NCI-H1105 (cell line): ENCODE measurements around the gene FYTTD1.

Experiments used
- DNase-seq: peaks from one replicate; lab custom pipeline; 2025; lab: John Stamatoyannopoulos, UW

Gene FYTTD1

DNA sequence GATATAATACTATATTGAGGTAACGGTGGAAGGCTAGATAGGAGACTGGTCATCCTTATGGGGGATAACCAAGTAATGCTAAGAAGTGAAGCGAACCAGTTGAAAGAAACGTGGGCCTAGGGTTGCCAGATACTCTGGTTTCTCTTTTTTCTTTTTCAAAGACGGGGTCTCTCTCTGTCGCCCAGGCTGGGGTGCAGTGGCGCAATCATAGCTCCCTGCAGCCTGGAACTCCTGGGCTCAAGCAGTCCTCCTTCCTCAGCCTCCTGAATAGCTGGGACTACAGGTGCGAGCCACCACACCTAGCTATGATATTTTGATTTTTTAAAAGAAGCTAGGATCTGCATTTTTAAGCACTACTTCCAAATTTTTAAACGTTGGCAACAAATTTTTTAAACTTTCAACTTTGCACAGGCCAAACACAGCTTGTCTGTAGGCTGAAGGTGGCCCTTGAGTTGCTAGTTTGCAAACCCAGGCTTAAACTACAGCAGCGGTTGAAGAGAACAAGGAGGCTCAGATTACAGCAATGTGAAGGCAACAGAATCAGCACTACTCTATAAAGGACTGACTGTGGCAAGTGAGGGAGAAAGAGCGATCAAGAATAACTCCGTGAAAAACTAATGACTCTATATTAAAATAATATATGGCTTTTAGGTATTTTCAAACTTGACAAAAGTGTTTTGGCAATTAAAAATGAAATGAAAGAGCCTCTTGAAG is 11.8 kb upstream of the FYTTD1 start:
- DNase-seq: no peak

DNA sequence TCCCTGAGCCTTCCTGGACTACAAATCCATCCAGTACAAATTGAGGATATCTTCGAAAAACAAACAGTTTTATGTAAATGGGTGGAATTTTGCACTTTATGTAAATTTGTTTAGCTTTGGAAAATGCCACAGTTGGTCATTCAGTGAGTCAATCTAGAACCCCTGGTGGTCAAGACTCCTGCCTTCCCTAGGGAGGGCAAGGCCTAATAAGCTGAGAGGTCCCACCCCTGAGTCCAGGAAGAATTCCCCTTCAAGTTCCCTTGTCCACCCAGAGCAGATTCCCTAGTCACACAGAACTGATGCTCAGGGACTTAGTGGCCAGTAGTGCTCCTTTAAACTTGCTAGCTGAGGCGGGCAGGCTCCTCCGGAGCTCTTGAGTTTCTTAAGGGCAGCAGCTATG is 6.9 kb upstream of the FYTTD1 start:
- no peak for DNase-seq

DNA sequence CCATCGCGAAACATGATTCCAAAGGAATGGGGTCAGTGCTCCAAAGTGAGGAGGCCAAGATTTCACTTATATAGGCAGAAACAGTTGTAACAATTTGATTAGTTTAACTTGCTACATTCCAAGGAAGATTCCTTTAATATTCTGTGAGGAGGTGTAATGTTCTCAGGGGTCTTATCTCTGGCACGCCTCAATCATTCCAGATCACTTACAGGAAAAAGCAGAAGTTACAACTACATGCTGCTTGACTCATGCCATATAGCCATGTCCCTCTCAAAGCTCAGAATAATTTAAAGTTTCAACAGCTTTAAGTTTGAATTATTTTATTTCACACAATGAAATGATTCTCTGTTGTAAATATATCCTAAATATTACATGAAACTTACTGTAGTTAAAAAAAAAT is 3.5 kb upstream of the FYTTD1 start:
- no peak for DNase-seq

DNA sequence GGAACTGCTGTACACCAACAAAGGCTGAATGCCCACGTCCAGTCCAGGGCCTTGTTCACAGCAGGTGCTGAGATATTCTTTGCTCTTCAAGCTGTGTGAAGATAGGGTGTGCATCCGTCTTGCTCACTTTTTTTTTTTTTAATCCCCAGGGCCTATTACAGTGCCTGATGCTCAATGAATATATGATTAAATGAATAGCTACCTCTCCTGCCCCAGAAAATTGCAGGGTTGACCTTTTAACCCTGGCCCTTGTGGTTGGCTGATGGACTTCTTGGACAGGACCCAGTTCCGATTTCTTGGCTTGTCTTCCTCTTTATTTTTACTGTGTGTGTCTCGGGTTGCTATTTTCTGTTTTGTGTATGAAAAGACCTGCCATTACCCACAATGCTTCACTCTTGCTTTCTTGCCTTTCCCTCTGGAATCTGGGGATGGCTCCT is 2.9 kb upstream of the FYTTD1 start:
- no peak for DNase-seq

DNA sequence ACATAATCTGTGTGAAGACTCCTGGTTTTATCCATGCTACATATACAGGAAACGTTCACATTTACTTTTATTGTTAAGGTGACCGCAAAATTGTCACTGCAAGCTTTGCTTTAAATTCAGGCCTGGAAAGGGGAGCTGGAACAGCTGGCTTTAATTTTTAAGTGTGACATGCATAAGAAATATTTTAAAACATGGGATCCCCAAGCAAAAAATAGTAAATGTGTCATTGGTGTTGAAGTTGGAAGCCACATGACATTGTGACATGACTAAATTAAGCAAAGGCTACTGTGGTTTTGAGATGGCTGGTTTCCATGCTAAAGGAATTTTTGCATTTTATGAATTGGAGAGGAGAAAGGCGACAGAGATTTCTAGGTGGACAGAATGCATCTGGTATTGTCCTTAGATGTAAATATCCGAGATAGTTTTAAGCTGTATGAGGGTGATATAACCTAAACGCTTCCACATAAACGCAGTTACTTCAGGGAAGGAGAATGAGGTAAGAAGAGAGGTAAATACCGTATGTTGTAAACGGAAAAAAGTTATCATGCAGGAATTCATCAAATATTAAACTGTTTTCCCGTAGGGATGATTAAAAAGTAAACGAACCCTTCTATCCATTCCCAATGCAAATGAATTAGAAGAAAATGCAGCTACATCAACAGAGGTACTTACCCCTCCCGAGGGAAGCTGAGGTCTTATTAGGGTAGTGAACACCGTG is 927 bp upstream of the FYTTD1 start:
- DNase-seq: no peak

DNA sequence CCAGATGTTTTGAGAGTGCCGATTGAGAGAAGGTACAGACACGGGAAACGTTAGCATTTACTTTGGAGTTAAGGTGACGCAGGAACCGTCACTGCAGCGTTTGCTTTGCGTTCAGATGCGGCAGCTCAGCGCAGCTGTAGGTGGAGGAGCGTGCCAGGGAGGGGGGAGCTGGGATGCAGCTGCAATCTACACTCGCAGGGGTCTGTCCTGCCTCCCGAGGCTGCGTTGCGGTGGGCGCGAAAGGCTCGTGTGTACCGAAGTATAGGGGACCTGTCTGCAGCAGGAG is 425 bp upstream of the FYTTD1 start:
- DNase-seq: peak; percentile 86

DNA sequence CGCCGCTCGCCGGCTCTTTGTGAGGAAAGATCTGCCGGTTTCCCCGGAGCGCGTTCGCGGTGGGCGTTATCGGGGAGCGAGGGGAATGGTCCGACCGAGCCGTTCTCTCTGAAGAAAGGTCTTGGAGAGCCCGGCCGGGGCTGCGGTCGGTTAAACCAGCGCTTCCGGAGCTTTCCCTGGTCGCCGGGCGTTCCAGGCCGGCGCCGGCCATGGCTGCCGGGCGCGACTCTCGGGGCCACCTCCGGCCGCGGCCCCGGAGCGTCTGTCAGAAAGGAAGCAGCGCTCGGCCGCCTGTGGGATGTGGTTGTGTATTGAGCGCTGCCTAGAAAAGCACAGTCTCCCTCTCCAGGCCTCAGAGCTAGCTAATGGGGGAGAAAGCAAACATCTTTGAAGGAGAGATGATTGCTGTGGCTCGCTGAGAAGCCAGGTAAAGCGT is 731 bp downstream of the FYTTD1 start:
- DNase-seq: peak; percentile 52

DNA sequence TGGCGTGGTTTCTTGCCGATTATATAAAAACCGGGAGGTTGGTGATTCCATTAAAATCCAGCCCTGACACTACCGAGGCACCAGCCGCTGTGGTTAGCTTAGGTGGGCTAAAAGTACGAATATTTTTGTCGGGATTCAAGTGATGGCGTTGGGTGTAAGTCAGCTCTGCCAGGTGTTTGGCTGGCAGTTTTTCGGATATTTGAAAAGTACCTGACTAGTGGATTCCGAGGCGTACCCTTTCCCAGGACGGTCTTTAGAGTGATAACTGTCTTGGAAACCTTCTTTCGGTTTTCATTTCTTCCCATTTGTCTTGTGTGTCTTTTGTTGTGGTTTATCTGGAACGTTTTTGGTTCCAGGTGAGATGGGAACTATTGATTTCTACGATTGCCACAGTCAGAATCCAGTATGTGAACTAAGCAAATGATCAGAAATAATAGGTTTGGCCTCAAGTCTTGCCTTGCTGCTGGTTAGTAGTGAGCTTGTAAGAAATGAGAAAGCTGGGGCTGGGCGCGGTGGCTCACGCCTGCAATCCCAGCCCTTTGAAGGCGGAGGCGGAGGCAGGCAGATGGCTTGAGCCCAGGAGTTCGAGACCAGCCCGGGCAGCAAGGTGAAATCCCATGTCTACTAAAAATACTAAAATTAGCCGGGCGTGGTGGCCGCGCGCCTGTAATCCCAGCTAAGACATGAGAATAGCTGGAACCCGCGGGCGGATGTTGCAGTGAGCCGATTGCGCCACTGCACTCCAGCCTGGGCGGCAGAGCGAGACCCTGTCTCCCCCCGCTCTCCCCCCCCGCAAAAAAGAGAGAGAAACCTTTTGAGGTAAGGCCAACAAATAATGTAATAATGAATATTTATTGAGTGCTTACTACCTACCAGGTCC is 1.4 kb downstream of the FYTTD1 start:
- DNase-seq: no peak

DNA sequence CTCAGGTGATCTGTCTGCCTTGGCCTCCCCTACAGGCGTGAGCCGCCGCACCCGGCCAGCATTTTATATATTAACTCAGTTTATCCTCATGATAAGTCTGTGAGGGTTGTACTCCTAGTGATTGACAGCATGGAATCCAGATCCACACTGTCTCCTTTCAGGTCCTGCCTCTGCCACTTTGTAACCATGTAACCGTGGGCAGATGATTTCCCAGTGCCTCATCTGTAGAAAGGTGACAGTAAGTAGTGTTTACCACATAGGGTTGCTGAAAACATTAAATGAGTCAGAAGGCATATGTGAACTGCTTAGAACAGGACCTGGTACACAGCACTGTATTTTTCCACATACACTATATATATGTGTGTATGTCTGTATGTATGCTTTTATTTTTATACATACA is 2.4 kb downstream of the FYTTD1 start:
- no peak for DNase-seq

DNA sequence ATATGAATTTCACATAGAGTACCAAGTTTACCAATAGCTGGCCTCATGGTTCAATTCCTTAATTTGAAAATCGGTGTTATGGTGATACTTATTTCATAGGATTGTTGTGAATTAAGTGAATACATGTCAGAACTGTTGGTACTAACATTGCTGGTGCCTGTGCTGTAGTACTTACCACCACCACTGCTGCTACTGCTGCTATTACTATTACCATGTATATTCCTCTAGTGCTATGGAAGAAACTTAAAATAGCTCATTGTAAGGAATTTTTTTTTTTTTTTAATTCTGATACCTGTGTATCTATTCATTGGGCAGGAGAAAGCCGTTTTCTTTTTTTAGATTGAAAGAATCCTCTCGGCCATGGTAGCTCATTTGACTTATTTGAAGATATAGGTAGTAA is 3.6 kb downstream of the FYTTD1 start:
- no peak for DNase-seq

DNA sequence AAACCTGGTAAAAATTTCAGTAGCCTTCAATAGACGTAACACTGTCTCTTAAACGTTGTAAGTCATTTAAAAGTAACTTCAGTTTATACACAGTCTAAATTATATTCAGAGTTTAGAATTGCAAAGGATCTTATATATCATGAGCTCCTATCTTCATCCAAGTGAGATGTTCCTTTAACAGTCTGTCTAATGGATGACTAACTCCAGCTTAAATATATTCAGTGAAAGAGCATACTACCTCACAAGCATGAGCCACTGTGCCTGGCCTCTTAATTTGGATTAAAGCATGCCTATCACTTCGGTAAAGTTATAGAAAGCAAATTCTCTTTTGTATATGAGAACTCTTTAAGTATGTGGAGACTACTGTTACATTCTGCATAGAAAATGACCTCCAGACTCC is 7.0 kb downstream of the FYTTD1 start:
- no peak for DNase-seq

DNA sequence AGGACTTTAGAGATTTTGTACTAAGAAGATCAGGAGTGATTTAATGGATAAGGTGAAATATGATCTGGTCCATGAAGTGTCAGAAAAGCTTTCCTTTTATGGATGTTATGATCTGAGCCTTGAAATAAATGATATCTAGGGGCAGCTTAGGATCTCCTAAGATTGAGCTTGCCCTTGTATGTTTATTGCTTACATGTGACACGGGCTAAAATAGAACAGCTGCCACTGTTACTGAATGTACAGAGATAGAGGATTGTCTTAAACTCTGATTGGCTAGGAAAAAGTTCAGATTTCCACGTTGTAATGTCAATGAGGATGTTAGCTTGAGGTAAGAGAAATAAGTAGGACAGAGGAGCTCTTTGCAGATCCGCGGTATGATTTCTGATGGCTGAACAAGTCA is 8.8 kb downstream of the FYTTD1 start:
- DNase-seq: no peak

DNA sequence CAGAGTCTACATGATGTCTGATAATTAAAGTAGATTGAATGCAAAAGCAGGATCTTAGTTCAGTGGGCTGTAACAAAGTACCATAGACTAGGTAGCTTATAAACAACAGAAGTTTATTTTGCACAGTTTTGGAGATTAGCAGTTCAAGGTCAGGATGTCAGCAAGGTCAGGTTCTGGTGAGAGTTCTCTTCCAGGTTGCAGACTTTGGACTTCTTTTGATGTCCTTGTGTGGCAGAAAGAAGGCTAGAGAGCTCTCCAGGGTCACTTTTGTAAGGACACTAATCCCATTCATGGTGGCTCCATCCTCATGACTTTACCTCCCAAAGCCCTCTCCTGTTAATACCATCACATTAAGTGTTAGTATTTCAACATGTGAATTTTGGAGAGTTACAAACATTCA is 12.1 kb downstream of the FYTTD1 start:
- DNase-seq: no peak

DNA sequence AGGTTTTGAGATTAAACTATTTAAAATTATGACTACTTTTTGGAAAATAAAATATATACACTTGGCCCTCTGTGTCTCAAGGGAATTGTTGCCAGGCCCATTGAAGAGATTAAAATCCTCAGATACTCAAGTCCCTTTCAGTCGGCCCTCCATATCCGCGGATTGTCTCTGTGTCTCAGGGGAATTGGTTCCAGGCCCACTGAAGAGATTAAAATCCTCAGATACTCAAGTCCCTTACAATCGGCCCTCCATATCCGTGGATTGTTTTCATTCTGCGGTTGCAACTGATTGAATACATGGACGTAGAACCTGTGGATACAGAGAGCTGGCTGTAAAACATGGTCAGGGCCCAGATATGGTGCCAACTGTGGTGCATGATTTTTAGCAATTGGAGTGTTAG is 25.6 kb downstream of the FYTTD1 start:
- DNase-seq: no peak

DNA sequence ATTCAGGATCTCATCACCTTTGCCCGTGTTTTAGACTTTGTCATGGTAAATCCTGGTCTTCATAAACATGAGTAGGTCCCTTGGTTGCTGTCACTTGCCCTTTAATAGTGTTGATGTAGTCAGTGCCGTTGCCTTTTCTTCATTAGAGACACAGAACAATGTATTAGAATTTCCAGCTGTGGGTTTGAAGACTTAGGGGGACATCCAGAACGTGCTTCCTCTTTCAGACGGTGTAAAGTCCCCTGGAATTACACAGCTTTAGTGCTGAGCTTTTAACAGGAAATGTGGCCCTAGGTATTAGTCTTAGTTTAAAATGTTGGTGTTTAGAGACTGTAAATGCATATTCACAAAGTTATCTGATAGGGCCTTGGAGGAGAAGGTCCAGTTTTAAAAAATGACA is 32.5 kb downstream of the FYTTD1 start:
- no peak for DNase-seq

DNA sequence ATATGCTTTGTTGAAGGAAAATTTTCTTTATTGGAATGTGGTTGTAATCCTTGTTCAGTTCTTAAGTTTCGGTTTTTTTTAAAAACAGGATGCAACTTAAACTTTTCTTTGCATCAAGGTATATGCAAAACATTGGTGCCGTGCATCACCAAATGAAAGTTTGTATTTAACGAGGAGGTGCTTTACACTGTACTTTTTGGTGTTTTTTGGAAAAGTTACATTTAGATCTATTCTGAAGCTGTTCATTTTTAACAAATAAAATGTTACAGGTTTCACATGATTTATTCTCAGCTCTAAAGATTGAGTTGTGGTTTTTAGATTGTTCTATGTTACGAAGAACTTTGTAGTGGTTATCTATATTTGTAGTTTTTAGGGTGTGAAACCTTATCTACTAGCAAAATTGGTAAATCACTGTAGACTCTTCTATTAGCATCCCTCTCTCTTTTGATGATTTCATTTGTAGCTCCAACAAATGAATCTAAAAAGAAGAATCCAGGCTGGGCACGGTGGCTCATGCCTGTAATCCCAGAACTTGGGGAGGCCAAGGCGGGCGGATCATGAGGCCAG is 34.4 kb downstream of the FYTTD1 start:
- DNase-seq: no peak

DNA sequence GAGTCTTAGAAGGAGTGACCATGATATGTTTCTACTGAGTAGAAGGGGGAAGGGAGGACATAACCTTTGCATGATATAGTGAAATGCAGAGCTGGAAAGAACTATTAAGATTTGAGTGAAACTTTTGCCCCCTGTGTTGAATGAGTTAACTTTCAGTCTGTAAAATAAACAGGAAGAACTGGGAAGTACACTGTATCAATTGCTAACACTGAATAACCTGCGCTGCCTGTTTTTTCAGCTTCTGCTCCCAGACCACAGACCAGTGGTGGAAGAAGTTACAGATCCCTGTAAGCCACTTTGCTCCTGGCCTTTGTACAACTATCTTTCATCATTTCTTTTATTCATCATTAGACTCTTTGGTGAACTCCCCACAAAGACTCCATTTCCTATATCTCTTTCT is 37.7 kb downstream of the FYTTD1 start:
- DNase-seq: no peak

DNA sequence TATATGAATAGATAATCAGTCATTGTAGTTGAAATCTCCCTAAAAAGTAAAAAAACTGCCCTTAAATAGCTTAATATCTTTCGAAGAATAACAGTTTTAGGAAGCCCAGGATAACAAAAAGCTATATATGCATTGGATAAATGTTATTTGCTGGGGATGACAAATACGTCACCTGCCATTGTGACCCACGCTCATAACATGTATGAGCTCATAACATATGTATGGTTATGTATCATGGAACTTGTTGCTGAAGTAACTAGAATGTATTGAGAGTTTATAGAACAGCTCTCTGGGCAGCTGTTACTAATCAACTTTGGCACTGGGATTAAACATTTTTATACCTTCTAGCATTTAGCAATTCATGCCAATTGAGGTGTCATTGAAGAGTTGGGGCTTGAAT is 39.6 kb downstream of the FYTTD1 start:
- DNase-seq: no peak

DNA sequence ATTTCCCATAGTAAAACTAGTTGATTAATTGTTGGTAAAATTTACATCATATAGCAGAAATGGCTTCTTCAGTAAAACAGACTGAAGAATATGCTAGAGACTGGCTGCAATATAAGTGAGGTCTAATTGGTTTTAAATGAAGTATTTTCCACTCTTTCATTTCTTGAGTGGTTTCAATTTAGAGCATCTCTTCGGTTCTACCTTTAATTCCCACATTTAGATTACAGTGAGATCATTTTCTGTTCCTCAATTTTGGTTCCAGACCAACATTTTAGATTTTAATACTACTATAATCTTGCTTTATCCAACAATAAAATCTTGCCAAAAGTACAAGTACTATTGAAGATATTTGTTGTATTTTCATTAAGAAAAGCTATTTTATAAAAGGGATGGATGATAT is 40.4 kb downstream of the FYTTD1 start:
- DNase-seq: no peak

DNA sequence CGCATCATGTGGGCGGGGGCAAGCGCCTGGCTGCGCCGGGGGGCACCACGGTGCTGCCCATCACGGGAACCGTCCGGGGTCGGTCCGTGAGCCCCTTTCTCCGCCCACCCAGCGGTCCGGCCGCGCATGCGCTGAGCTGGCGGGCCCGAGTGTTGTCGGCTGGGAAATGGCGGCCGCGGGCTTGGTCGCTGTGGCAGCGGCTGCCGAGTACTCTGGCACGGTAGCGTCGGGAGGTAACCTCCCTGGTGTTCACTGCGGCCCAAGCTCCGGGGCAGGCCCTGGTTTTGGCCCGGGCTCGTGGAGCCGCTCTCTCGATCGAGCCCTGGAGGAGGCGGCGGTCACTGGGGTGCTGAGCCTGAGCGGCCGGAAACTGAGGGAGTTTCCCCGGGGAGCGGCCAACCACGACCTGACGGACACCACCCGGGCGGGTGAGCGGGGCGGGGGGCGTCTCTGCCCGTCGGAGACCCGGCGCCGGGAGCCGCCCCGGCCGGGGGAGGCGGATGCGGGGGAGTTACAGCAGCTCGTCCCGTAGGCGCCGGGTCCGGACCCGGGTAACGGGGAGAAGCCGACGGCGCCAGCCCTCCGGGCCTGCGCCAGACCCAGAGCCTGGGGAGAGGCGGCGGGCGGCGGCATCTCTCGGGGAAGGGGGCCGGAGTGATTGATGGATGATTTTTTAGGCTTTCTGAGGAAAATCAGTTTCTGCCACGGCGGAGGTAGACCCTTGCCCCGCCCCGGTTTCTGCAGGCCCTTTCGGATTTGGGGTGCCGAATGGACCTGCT is 41.6 kb downstream of the FYTTD1 start, which contains the start of gene LRCH3:
TSS of gene LRCH3 (plus strand) at position 142 of the 779 bp plus-strand sequence. CDS start at position 167, 25 bp downstream.
- peak; percentile 85 for DNase-seq

DNA sequence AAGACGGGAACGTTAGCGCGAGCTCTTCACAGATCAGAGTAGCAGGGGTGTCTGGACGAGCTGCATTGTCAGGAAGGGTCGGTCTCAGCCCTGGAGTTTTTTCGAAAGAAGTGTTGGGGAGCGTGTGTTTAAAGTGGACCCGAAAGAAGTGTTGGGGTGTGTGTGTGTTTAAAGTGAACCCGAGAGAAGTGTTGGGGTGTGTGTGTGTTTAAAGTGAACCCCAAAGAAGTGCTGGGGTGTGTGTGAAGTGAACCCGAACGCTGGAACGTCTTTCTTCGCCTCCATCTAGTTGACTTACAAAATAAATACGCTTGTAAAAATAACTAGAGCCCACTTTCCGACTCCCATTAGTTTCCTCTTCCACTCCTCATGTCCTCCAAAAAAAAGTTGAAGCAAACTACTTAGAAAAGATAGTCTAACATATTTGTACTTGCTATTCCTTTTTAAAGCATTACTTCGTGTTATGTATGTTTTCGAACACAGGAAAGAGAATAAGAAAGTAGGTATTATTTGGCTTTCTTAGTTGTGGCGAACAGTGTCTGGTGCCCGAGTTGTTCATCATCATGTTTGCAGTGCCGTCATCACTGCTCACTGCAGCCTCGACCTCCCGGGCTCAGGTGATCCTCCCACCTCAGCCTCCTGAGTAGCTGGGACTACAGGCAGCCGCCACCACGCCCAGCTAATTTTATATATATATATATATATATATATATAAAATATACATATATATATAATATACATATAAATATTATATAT is 42.4 kb downstream of the FYTTD1 start:
- no peak for DNase-seq
